HG03196 (cell line): ENCODE data around the gene USP9X.
A peak's percentile ranks its signal among the peaks of the same experiment; 100 is the strongest.
"Not testable (repeated sequence)": the region's sequence is repeated elsewhere in the genome, so short reads cannot be mapped to it uniquely, and the experiment has no call there.

Experiments
- ATAC-seq: cut with Tn5 transposase; IDR thresholded peaks from one replicate; pipeline ENCODE4 v1.9.1; 2021; ENCODE audit not compliant: unreplicated experiment

Gene USP9X

GRCh38 chrX:41084044-41084892 is 977 bp upstream of the USP9X start:
- peak; percentile 64 for ATAC-seq

- ATAC-seq: peak; percentile 27
These were observed 250 bp downstream of the USP9X start for GRCh38 chrX:41085512-41085877.

- ATAC-seq: no peak
These were observed 807 bp downstream of the USP9X start for GRCh38 chrX:41085878-41086626.

- no peak for ATAC-seq
These were observed 1.3 kb downstream of the USP9X start for GRCh38 chrX:41086627-41086932.

- ATAC-seq: no peak
These were observed 2.0 kb downstream of the USP9X start for GRCh38 chrX:41087201-41087600.

GRCh38 chrX:41090568-41091238 is 5.5 kb downstream of the USP9X start:
- ATAC-seq: no peak

- no peak for ATAC-seq
These were observed 7.5 kb downstream of the USP9X start for GRCh38 chrX:41092776-41093175.

GRCh38 chrX:41095174-41095573 is 9.9 kb downstream of the USP9X start:
- no peak for ATAC-seq

- no peak for ATAC-seq
These were observed 10.7 kb downstream of the USP9X start for GRCh38 chrX:41095908-41096307.

- no peak for ATAC-seq
These were observed 11.2 kb downstream of the USP9X start for GRCh38 chrX:41096339-41096955.

- no peak for ATAC-seq
These were observed 12.1 kb downstream of the USP9X start for GRCh38 chrX:41097326-41097725.

- no peak for ATAC-seq
These were observed 15.0 kb downstream of the USP9X start for GRCh38 chrX:41100200-41100599.

- no peak for ATAC-seq
These were observed 15.6 kb downstream of the USP9X start for GRCh38 chrX:41100819-41101218.

- no peak for ATAC-seq
These were observed 19.8 kb downstream of the USP9X start for GRCh38 chrX:41105005-41105404.

GRCh38 chrX:41106257-41106656 is 21.0 kb downstream of the USP9X start:
- ATAC-seq: not testable (repeated sequence)

- no peak for ATAC-seq
These were observed 22.8 kb downstream of the USP9X start for GRCh38 chrX:41108007-41108406.

- no peak for ATAC-seq
These were observed 23.4 kb downstream of the USP9X start for GRCh38 chrX:41108463-41109205.

GRCh38 chrX:41110801-41111625 is 25.8 kb downstream of the USP9X start:
- ATAC-seq: no peak

GRCh38 chrX:41115104-41115425 is 29.8 kb downstream of the USP9X start:
- ATAC-seq: not testable (repeated sequence)

GRCh38 chrX:41116948-41117347 is 31.7 kb downstream of the USP9X start:
- peak; percentile 61 for ATAC-seq
